NCI-H2171 treated with DMSO at 0.1 percent for 48 hours (cell line): ENCODE results near the gene AP4E1.
"Not testable (repeated sequence)": the region's sequence is repeated elsewhere in the genome, so short reads cannot be mapped to it uniquely, and the experiment has no call there.

Experiments
- DNase-seq: peaks from one replicate; lab custom pipeline; 2025; lab: John Stamatoyannopoulos, UW

The AP4E1 gene

GRCh38 chr15:51024735-51025453 lies 116.4 kb downstream of the AP4E1 start:
- DNase-seq: peak; percentile 98

GRCh38 chr15:51025454-51025846 lies 117.0 kb downstream of the AP4E1 start:
- peak; percentile 86 for DNase-seq

GRCh38 chr15:51030649-51031316 lies 122.3 kb downstream of the AP4E1 start:
- no peak for DNase-seq

- not testable (repeated sequence) for DNase-seq
These were observed 129.0 kb downstream of the AP4E1 start for GRCh38 chr15:51037474-51037873.

GRCh38 chr15:51038162-51038973 lies 129.9 kb downstream of the AP4E1 start:
- DNase-seq: no peak

- DNase-seq: no peak
These were observed 130.5 kb downstream of the AP4E1 start for GRCh38 chr15:51038974-51039319.

GRCh38 chr15:51044037-51044727 lies 135.7 kb downstream of the AP4E1 start:
- no peak for DNase-seq

GRCh38 chr15:51046016-51046415 lies 137.5 kb downstream of the AP4E1 start:
- DNase-seq: no peak

- DNase-seq: no peak
These were observed 138.4 kb downstream of the AP4E1 start for GRCh38 chr15:51046799-51047449.

- DNase-seq: no peak
These were observed 139.8 kb downstream of the AP4E1 start for GRCh38 chr15:51048308-51048707.

GRCh38 chr15:51049081-51049480 lies 140.6 kb downstream of the AP4E1 start:
- no peak for DNase-seq

- peak; percentile 66 for DNase-seq
These were observed 143.3 kb downstream of the AP4E1 start for GRCh38 chr15:51051776-51052175.

- no peak for DNase-seq
These were observed 145.1 kb downstream of the AP4E1 start for GRCh38 chr15:51053571-51053970.

- peak; percentile 89 for DNase-seq
These were observed 146.1 kb downstream of the AP4E1 start for GRCh38 chr15:51054535-51054934.
